Bronchial epithelial cell (primary cell): Measurements from ENCODE around the gene RAP1A. TPM values are rescaled to one million over a fixed set of nuclear protein-coding genes. Genes with fewer than 3 reads are reported as not detected.
"Not testable (repeated sequence)": the region's sequence is repeated elsewhere in the genome, so short reads cannot be mapped to it uniquely, and the experiment has no call there.

ENCODE experiments used
- DNase-seq: peaks from one replicate; pipeline ENCODE4 v3.0.0-alpha.2; 2010; ENCODE audit warnings: low read depth
- FAIRE-seq: peaks from 2 replicates; lab custom pipeline; 2011; peaks lifted over from hg19 to GRCh38; lab: Jason Lieb, UNC
- H3K27me3 ChIP-seq: 2 replicates; pipeline ENCODE4 v1.5.1; 2011; ENCODE audit warnings: low read length; ENCODE audit not compliant: control insufficient read depth, insufficient read depth
- H3K36me3 ChIP-seq: 2 replicates; pipeline ENCODE4 v1.5.1; 2011; ENCODE audit warnings: low read length; ENCODE audit not compliant: control insufficient read depth, insufficient read depth
- H3K4me3 ChIP-seq: 2 replicates; pipeline ENCODE4 v1.5.1; 2011; ENCODE audit warnings: mild to moderate bottlenecking, low read depth, low read length, control low read depth
- total RNA-seq: library from RNA; depleted of rRNA; stranded (reverse); fragments of >200 nt; gene quantifications from 2 replicates; pipeline ENCODE4 v1.2.1, GENCODE V29; 2014
- TF ChIP-seq, protein P1 (sequence below): IDR thresholded peaks from 2 replicates; pipeline ENCODE4 v1.5.1; 2011; ENCODE audit warnings: mild to moderate bottlenecking, moderate library complexity, low read length, control low read depth, inconsistent platforms; ENCODE audit not compliant: insufficient read depth, severe bottlenecking

Gene RAP1A
- total RNA-seq, 1 donor from 2014 or later: 16.6 TPM

DNA sequence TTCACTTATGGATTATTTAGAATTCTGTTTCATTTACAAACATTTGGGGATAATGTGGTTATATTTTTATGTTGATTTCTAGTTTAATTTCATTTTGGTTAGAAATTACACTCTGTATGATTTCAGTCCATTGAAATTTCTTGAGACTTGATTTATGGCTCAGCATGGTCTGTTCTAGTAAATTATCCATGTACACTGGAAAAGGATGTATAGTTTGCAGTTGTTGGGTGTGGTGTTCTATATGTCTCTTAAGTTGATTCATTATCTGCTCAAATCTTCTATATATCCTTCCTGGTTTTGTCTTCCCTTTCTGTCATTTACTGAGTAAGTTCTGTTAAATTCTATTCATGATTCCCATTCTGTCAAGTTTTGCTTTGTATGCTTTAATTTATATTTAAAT lies 52.3 kb downstream of the RAP1A start:
- Histone ChIP-seq H3K36me3 (peaks cover 2% of the 10 kb centered on the region), H3K4me3 (no peak overlapping the region), H3K27me3 (no peaks in the 10 kb centered on the region)
- TF ChIP-seq, protein P1, sequence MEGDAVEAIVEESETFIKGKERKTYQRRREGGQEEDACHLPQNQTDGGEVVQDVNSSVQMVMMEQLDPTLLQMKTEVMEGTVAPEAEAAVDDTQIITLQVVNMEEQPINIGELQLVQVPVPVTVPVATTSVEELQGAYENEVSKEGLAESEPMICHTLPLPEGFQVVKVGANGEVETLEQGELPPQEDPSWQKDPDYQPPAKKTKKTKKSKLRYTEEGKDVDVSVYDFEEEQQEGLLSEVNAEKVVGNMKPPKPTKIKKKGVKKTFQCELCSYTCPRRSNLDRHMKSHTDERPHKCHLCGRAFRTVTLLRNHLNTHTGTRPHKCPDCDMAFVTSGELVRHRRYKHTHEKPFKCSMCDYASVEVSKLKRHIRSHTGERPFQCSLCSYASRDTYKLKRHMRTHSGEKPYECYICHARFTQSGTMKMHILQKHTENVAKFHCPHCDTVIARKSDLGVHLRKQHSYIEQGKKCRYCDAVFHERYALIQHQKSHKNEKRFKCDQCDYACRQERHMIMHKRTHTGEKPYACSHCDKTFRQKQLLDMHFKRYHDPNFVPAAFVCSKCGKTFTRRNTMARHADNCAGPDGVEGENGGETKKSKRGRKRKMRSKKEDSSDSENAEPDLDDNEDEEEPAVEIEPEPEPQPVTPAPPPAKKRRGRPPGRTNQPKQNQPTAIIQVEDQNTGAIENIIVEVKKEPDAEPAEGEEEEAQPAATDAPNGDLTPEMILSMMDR: no peak
- no peak for FAIRE-seq
- no peak for DNase-seq

DNA sequence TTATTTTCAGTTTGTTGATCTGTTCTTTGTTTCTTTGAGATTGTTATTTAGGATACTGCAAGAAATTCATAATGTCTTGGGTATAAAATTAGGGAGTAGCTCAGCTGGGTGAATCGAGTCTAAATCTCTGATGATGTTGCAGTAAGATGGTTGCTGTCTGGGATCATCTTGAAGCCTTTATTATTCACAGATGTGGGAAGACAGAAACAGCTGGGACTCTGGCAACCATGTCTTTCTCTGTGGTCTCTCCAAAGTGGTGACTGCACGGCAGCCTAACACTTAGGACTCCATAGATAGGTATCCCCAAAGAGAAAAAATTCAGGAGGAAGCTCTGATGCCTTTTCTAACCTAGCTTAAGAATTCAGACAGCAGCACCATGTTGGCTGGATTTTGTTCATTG lies 52.7 kb downstream of the RAP1A start:
- TF ChIP-seq, protein P1: no peak
- Histone ChIP-seq H3K36me3 (peaks cover 2% of the 10 kb centered on the region), H3K27me3 (no peaks in the 10 kb centered on the region), H3K4me3 (no peak overlapping the region)
- no peak for DNase-seq
- FAIRE-seq: no peak

DNA sequence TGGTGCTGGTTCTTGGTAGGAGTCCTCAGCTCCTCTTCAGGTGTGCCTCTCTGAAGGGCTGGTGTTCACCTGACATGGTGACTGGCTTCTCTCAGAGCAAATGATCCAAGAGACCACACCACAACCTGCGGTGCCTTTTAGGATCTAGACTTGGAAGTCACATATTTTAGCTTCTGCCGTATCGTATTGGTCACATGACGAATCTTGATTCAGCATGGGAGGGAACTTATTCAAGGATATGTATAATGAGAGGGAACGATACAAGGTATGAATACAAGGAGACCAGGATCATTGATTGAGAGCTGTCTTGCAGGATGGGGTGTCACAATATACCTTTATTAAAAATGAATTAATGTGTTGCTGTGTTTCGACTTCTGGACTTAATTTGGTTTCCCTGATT lies 58.0 kb downstream of the RAP1A start:
- DNase-seq (no peak), FAIRE-seq (no peak)
- TF ChIP-seq, protein P1: no peak
- H3K27me3 ChIP-seq: no peaks in the 10 kb centered on the region
- no peaks in the 10 kb centered on the region for H3K36me3 ChIP-seq
- no peak overlapping the region for H3K4me3 ChIP-seq

DNA sequence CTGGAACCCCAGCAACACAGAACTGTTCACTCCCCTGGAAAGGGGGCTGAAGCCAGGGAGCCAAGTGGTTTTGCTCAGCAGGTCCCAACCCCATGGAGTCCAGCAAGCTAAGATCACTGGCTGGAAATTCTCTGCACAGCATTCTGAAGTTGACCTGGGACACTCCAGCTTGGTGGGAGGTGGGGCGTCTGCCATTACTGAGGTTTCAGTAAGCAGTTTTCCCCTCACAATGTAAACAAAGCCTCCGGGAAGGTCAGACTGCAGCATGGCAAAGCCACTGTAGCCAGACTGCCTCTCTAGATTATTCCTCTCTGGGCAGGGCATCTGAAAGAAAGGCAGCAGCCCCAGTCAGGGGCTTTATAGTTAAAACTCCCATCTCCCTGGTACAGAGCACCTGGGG lies 60.0 kb downstream of the RAP1A start:
- no peak for DNase-seq
- H3K36me3 ChIP-seq: no peaks in the 10 kb centered on the region
- no peak for FAIRE-seq
- no peaks in the 10 kb centered on the region for H3K27me3 ChIP-seq
- TF ChIP-seq, protein P1: no peak
- no peak overlapping the region for H3K4me3 ChIP-seq

DNA sequence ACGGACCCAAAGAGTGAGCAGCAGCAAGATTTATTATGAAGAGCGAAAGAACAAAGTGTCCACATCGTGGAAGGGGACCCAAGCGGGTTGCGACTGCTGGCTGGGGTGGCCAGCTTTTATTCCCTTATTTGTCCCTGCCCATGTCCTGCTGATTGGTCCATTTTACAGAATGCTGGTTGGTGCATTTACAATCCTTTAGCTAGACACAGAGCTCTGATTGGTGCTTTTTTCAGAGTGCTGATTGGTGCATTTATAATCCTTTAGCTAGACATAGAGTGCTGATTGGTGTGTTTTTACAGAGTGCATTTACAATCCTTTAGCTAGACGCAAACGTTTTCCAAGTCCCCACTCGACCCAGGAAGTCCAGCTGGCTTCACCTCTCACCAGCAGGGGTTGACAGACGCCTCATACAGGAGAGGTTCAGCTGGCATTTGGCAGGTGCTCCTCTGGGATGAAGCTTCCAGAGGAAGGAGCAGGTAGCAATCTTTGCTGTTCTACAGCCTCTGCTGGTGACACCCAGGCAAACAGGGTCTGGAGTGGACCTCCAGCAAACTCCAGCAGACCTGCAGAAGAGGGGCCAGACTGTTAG lies 60.7 kb downstream of the RAP1A start:
- H3K36me3 ChIP-seq, H3K27me3 ChIP-seq, H3K4me3 ChIP-seq, FAIRE-seq, DNase-seq: not testable (repeated sequence)

DNA sequence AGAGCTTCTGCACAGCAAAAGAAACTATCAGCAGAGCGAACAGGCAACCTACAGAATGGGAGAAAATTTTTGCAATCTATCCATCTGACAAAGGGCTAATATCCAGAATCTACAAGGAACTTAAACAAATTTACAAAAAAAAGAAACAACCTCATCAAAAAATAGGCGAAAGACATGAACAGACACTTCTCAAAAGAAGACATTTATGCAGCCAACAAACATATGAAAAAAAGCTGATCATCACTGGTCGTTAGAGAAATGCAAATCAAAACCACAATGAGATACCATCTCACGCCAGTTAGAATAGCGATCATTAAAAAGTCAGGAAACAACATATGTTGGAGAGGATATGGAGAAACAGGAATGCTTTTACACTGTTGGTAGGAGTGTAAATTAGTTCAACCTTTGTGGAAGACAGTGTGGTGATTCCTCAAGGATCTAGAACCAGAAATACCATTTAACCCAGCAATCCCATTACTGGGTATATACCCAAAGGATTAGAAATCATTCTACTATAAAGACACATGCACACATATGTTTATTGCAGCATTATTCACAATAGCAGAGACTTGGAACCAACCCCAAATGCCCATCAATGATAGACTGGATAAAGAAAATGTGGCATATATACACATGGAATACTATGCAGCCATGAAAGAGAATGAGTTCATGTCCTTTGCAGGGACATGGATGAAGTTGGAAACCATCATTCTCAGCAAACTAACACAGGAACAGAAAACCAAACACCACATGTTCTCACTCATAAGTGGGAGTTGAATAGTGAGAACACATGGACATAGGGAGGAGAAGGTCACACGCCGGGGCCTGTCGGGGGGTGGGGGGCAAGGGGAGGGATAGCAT lies 65.9 kb downstream of the RAP1A start:
- FAIRE-seq, H3K27me3 ChIP-seq, DNase-seq, H3K4me3 ChIP-seq, H3K36me3 ChIP-seq: not testable (repeated sequence)

DNA sequence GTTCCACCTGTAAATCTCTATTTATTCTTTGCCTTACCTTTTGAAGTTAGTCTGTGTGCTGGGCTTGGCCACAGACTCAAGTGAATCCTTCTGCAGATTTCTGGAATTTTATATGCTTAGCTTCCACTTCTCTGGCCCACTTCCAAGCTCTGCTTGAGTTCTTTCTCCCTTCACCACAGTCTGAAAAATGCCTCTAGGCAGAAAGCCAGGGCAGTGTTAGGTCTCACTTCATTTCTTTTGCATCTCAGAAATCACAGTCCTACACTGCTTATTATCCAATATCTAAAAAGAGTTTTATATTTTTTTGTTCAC lies 70.7 kb downstream of the RAP1A start:
- Histone ChIP-seq H3K36me3 (no peaks in the 10 kb centered on the region), H3K27me3 (no peaks in the 10 kb centered on the region), H3K4me3 (no peak overlapping the region)
- no peak for FAIRE-seq
- DNase-seq: no peak
- TF ChIP-seq, protein P1: no peak
